OCI-LY3 (cell line): ENCODE measurements around the gene PAK1.

Experiments used
- CTCF ChIP-seq: fragments of 200-600, 300-600 bp; sonication (generic); IDR thresholded peaks from 2 replicates; pipeline ENCODE4 v1.5.1; 2014; ENCODE audit warnings: antibody characterized with exemption, low read length, low read depth
- EZH2phosphoT487 ChIP-seq: fragments of 200-600 bp; shearing (Covaris generic); IDR thresholded peaks from 2 replicates; pipeline ENCODE4 v1.6.1; 2018; ENCODE audit warnings: antibody characterized with exemption, mixed run types, low read depth

GRCh38 chr11:77425346-77425745 is 48.5 kb downstream of the PAK1 start:
- TF ChIP-seq CTCF (no peak), EZH2phosphoT487 (no peak)
